SU-DHL-6 (cell line): ENCODE measurements around the gene PRPF8.

Source experiments
- H2AFZ ChIP-seq: fragments of 200-600 bp; sonication (generic); 2 replicates; pipeline ENCODE4 v1.6.1; 2014; ENCODE audit warnings: low read depth, mild to moderate bottlenecking, moderate library complexity, mixed read lengths, antibody characterized with exemption, low read length; ENCODE audit not compliant: severe bottlenecking
- H3F3A ChIP-seq: fragments of 200-600 bp; shearing (Covaris generic); 2 replicates; pipeline ENCODE4 v1.6.0; 2016; ENCODE audit warnings: antibody characterized with exemption, mild to moderate bottlenecking; ENCODE audit not compliant: insufficient read depth
- H3K27ac ChIP-seq: fragments of 200-600 bp; sonication (generic); 2 replicates; pipeline ENCODE4 v1.5.1; 2016; ENCODE audit warnings: low read depth, mild to moderate bottlenecking, low read length, moderate library complexity, mixed read lengths
- H3K27me3 ChIP-seq: fragments of 200-600 bp; sonication (generic), shearing (Covaris generic); 2 replicates; pipeline ENCODE4 v1.6.0; 2014; ENCODE audit warnings: mild to moderate bottlenecking, low read length
- H3K36me3 ChIP-seq: fragments of 200-600 bp; sonication (generic); 2 replicates; pipeline ENCODE4 v1.6.1; 2014; ENCODE audit warnings: mild to moderate bottlenecking, low read length, mixed read lengths
- H3K4me2 ChIP-seq: fragments of 300-600, 200-600 bp; shearing (Covaris generic), sonication (generic); 2 replicates; pipeline ENCODE4 v1.6.0; 2014; ENCODE audit warnings: low read length, low read depth, mild to moderate bottlenecking; ENCODE audit not compliant: poor library complexity, severe bottlenecking
- H3K4me3 ChIP-seq: fragments of 200-600 bp; sonication (generic); 2 replicates; pipeline ENCODE4 v1.5.1; 2014; ENCODE audit warnings: antibody characterized with exemption, low read length, mild to moderate bottlenecking, mixed read lengths; ENCODE audit not compliant: insufficient read depth, poor library complexity, severe bottlenecking
- H3K79me2 ChIP-seq: fragments of 200-600 bp; sonication (generic); 2 replicates; pipeline ENCODE4 v1.6.1; 2014; ENCODE audit warnings: mild to moderate bottlenecking, low read length, moderate library complexity; ENCODE audit not compliant: insufficient read depth
- H3K9ac ChIP-seq: fragments of 200-600 bp; sonication (generic); 2 replicates; pipeline ENCODE4 v1.7.0; 2014; ENCODE audit warnings: mild to moderate bottlenecking, low read length
- H3K9me2 ChIP-seq: fragments of 200-600 bp; sonication (generic); replicated peaks from 2 replicates; pipeline ENCODE4 v1.6.1; 2014; ENCODE audit warnings: low read length; ENCODE audit not compliant: insufficient read depth
- H3K9me3 ChIP-seq: fragments of 200-600 bp; sonication (generic); 2 replicates; pipeline ENCODE4 v1.6.1; 2014; ENCODE audit warnings: low read length, mixed read lengths; ENCODE audit not compliant: insufficient read depth
- H4K20me1 ChIP-seq: fragments of 200-600 bp; sonication (generic); 2 replicates; pipeline ENCODE4 v1.6.1; 2014; ENCODE audit warnings: low read depth, mild to moderate bottlenecking, antibody characterized with exemption, low read length, moderate library complexity, mixed read lengths
- CTCF ChIP-seq: fragments of 200-600 bp; sonication (generic); IDR thresholded peaks from one replicate; pipeline ENCODE4 v1.5.1; 2017; ENCODE audit warnings: antibody characterized with exemption, mild to moderate bottlenecking, low read length, moderate library complexity; ENCODE audit not compliant: insufficient read depth, poor library complexity, severe bottlenecking
- EZH2phosphoT487 ChIP-seq: fragments of 200-600 bp; sonication (generic), shearing (Covaris generic); conservative IDR thresholded peaks from 2 replicates; pipeline ENCODE4 v1.6.1; 2018; ENCODE audit warnings: mild to moderate bottlenecking, antibody characterized with exemption, low read length, moderate library complexity, mixed read lengths

The PRPF8 gene

GRCh38 chr17:1729966-1730325 lies 45.3 kb upstream of the PRPF8 start:
- Histone ChIP-seq H3K27ac (no peak overlapping the region), H3K9ac (no peak overlapping the region), H3F3A (no peaks in the 10 kb centered on the region), H3K9me3 (no peaks in the 10 kb centered on the region), H3K4me2 (no peak overlapping the region), H3K36me3 (no peaks in the 10 kb centered on the region), H3K27me3 (no peaks in the 10 kb centered on the region), H4K20me1 (no peaks in the 10 kb centered on the region), H2AFZ (no peak overlapping the region), H3K9me2 (no peaks in the 10 kb centered on the region), H3K4me3 (no peak overlapping the region), H3K79me2 (peaks cover 18% of the 10 kb centered on the region; the same call in 1 of the 2 replicates)
- TF ChIP-seq CTCF (no peak), EZH2phosphoT487 (no peak)

GRCh38 chr17:1727876-1728630 lies 43.4 kb upstream of the PRPF8 start:
- no peak overlapping the region for H3K27ac ChIP-seq
- H3K79me2 ChIP-seq: peaks cover 19% of the 10 kb centered on the region; the same call in 1 of the 2 replicates
- H3K9ac ChIP-seq: no peak overlapping the region
- H2AFZ ChIP-seq: no peak overlapping the region
- H3F3A ChIP-seq: peaks cover 6% of the 10 kb centered on the region; the same call in 1 of the 2 replicates
- no peak overlapping the region for H3K4me3 ChIP-seq
- no peak overlapping the region for H3K4me2 ChIP-seq
- H3K9me2 ChIP-seq: no peaks in the 10 kb centered on the region
- TF ChIP-seq EZH2phosphoT487 (no peak), CTCF (no peak)
- H3K36me3 ChIP-seq: no peaks in the 10 kb centered on the region
- H3K9me3 ChIP-seq: no peaks in the 10 kb centered on the region
- no peaks in the 10 kb centered on the region for H4K20me1 ChIP-seq
- no peaks in the 10 kb centered on the region for H3K27me3 ChIP-seq

DNA sequence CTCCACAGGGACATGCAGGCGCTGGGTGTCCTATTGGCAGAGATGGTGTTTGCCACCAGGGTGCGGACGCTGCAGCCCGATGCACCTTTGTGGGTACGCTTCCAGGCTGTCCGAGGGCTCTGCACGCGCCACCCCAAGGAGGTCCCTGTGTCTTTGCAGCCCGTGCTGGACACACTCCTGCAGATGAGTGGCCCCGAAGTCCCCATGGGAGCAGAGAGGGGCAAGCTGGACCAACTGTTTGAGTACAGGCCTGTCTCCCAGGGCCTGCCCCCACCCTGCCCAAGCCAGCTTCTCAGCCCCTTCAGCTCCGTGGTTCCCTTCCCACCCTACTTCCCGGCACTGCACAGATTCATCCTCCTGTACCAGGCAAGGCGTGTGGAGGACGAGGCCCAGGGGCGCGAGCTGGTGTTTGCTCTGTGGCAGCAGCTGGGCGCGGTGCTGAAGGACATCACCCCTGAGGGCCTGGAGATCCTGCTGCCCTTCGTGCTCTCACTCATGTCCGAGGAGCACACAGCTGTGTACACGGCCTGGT lies 42.7 kb upstream of the PRPF8 start:
- Histone ChIP-seq H3K9me2 (no peaks in the 10 kb centered on the region), H3K4me3 (no peak overlapping the region), H4K20me1 (no peaks in the 10 kb centered on the region), H3K36me3 (no peaks in the 10 kb centered on the region), H3K79me2 (peaks cover 19% of the 10 kb centered on the region; the same call in 1 of the 2 replicates), H3F3A (peaks cover 10% of the 10 kb centered on the region; the same call in 1 of the 2 replicates), H3K4me2 (no peak overlapping the region), H2AFZ (no peak overlapping the region), H3K27ac (no peak overlapping the region), H3K9me3 (no peaks in the 10 kb centered on the region), H3K9ac (no peak overlapping the region), H3K27me3 (no peaks in the 10 kb centered on the region)
- TF ChIP-seq EZH2phosphoT487 (no peak), CTCF (no peak)
